Activated CD4-positive, alpha-beta memory T cell treated with anti-CD3 and anti-CD28 coated beads for 36 hours (primary cell): Measurements from ENCODE around the gene B4GALT1. TPM values are rescaled to one million over a fixed set of nuclear protein-coding genes. Genes with fewer than 3 reads are reported as not detected.
"Not testable (repeated sequence)": the region's sequence is repeated elsewhere in the genome, so short reads cannot be mapped to it uniquely, and the experiment has no call there.

ENCODE experiments used
- CTCF ChIA-PET: fragments of 350-600 bp; sonication (Branson Sonifier 250); formaldehyde crosslinking; loops from one replicate; lab custom pipeline; 2021; ENCODE audit warnings: antibody characterized with exemption, inconsistent platforms; lab: Charles Lee
- POLR2A ChIA-PET: fragments of 350-600 bp; sonication (Branson Sonifier 250); formaldehyde crosslinking; loops from one replicate; lab custom pipeline; 2021; ENCODE audit warnings: antibody characterized with exemption; lab: Charles Lee
- DNase-seq: peaks from one replicate; pipeline ENCODE4 v3.0.0-alpha.2; 2020
- H3K27ac Mint-ChIP-seq: one replicate; pipeline ENCODE4 v1.8.0; 2021; ENCODE audit warnings: mixed read lengths
- H3K27me3 Mint-ChIP-seq: one replicate; pipeline ENCODE4 v1.8.0; 2021; ENCODE audit warnings: mixed read lengths
- H3K36me3 Mint-ChIP-seq: one replicate; pipeline ENCODE4 v1.8.0; 2021; ENCODE audit warnings: mixed read lengths
- H3K4me1 Mint-ChIP-seq: one replicate; pipeline ENCODE4 v1.8.0; 2021; ENCODE audit warnings: low read depth, mixed read lengths
- H3K4me3 Mint-ChIP-seq: one replicate; pipeline ENCODE4 v1.8.0; 2021; ENCODE audit warnings: mild to moderate bottlenecking, mixed read lengths
- H3K9me3 Mint-ChIP-seq: one replicate; pipeline ENCODE4 v1.8.0; 2021; ENCODE audit warnings: mixed read lengths
- intact Hi-C: fragments of 100-400 bp; cut with micrococcal nuclease; formaldehyde crosslinking; loops from one replicate; pipeline ENCODE4 v1.15.1; 2023
- total RNA-seq, 2 experiments: library from RNA; stranded (reverse); gene quantifications; one replicate each; pipeline ENCODE4 v1.2.3, GENCODE V29; 2021

B4GALT1 gene
- total RNA-seq, 2 experiments from 2014 or later: 76.6 to 78.0 TPM

DNA sequence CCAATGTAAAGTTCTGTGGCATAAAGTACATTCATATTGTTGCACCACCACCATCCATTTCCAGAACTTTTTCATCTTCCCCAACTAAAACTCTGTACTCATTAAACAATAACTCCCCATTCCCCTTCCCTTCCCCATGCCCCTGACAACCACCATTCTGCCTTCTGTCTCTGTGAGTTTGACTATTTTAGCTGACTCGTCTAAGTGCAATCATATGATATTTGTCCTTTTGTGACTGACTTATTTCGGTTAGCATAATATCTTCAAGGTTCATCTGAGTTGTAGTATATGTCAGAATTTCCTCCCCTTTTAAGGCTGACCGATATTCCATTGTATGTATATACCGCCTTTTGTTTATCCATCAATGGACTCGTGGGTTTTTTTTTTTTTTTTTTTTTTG, 61.6 kb downstream of the B4GALT1 start:
- Mint-ChIP-seq H3K27ac (no peak overlapping the region), H3K36me3 (no peaks in the 10 kb centered on the region), H3K9me3 (no peaks in the 10 kb centered on the region), H3K4me1 (peaks cover 10% of the 10 kb centered on the region), H3K27me3 (no peaks in the 10 kb centered on the region), H3K4me3 (no peak overlapping the region)
- intact Hi-C loops: no loop called here
- CTCF ChIA-PET: no interaction called here
- POLR2A ChIA-PET: no interaction called here
- DNase-seq: no peak

DNA sequence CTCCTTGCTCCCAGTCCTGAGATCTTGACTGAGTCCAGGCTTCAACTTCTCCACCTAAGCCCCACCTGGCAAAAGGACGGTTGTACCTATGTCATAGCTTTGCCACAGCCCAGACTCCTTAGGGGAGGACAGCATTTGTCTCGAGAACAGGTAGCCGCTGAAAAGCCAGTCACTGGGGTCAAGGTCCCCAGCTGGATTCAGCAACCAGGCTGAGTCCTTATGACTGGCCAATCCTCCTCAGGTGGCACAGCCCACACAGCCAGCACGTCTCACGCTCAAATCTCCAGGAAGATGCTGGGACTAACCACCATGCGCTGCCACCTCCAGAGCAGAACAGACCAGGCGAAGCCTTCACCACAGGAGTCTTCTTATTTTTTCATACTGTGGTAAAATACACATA, 62.7 kb downstream of the B4GALT1 start:
- Mint-ChIP-seq H3K4me1 (peaks cover 3% of the 10 kb centered on the region), H3K27ac (no peak overlapping the region), H3K27me3 (no peaks in the 10 kb centered on the region), H3K36me3 (no peaks in the 10 kb centered on the region), H3K4me3 (no peak overlapping the region), H3K9me3 (no peaks in the 10 kb centered on the region)
- no peak for DNase-seq
- ChIA-PET CTCF (no interaction called here), POLR2A (no interaction called here)
- intact Hi-C loops: no loop called here

DNA sequence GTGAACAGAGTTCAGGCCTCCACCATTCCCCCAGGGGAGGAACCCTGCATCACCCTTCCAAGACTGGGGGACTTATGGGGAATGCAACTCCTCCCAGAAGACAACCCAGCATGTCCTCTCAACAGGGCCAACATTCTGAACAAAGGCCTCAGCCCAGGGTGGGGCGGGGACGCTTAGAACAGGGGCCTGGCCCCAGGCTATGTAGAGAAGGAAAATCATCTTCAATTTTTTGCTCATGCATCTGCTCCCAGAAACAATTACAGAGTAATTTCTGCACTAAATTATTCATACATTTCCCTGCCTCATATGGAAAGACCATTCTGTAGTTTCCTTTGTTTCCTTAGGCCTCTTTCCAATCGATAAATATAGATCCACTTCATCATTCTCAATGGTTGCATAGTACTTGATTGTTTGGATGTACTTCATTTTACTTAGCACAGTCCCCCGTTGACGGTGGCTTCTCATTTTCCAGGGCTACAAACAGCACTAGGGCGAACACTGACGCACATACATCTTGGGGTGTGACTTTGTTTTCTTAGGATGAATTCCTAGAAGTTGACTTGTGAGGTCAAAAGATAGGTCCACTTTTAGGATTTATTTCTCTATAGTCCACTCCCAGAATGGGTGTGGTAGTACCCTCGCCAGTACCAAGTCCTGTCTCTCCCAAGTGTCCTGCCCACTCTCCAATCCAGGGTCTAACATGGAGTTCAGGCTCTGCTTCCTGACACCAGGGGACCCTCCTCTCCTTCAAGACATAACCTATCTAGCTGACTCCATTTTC, 63.4 kb downstream of the B4GALT1 start:
- Mint-ChIP-seq H3K36me3 (no peaks in the 10 kb centered on the region), H3K4me1 (peaks cover 3% of the 10 kb centered on the region), H3K9me3 (no peaks in the 10 kb centered on the region), H3K27me3 (no peaks in the 10 kb centered on the region), H3K27ac (no peak overlapping the region), H3K4me3 (no peak overlapping the region)
- POLR2A ChIA-PET: no interaction called here
- intact Hi-C loops: no loop called here
- CTCF ChIA-PET: no interaction called here
- no peak for DNase-seq

DNA sequence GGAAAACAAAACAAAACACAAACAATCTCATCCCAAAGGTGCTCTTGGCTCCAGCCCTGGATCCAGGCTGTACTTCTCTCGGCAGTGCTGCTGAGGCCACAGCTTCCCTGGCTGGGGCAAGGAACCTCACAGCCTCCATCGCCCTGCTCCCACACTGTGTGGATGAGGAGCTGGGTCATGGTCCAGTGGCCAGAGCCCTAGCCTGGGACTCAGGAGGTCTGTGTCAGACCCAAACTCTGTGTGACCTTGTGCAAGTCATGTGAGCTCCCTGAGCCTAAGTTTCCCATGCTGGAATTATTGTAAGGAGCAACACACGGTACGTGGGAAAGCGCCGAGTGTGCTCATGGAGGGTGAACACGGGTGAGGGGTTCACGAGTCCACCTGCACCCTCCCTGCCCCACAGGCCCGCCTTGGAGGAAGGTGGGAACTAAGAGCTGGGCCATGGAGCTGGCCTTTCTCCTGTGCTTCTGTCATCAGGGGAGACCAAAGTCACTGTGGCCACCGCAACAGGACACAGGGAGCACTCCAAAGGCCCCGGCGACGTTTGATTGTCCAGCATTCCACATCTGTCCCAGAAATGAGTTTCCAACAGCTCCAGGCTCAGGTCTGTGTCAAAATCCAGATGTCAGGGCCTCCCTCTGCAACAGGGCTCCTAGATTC, 64.5 kb downstream of the B4GALT1 start:
- no peak for DNase-seq
- no peaks in the 10 kb centered on the region for H3K9me3 Mint-ChIP-seq
- H3K4me3 Mint-ChIP-seq: no peak overlapping the region
- no peaks in the 10 kb centered on the region for H3K27me3 Mint-ChIP-seq
- CTCF ChIA-PET: interaction anchor here (1.2 kb wide), 1 partner anchor 124 kb away, joined by 4 read pairs; no protein-coding TSS in a partner anchor
- no peak overlapping the region for H3K27ac Mint-ChIP-seq
- peaks cover 3% of the 10 kb centered on the region for H3K4me1 Mint-ChIP-seq
- POLR2A ChIA-PET: no interaction called here
- intact Hi-C loops: no loop called here
- no peaks in the 10 kb centered on the region for H3K36me3 Mint-ChIP-seq

DNA sequence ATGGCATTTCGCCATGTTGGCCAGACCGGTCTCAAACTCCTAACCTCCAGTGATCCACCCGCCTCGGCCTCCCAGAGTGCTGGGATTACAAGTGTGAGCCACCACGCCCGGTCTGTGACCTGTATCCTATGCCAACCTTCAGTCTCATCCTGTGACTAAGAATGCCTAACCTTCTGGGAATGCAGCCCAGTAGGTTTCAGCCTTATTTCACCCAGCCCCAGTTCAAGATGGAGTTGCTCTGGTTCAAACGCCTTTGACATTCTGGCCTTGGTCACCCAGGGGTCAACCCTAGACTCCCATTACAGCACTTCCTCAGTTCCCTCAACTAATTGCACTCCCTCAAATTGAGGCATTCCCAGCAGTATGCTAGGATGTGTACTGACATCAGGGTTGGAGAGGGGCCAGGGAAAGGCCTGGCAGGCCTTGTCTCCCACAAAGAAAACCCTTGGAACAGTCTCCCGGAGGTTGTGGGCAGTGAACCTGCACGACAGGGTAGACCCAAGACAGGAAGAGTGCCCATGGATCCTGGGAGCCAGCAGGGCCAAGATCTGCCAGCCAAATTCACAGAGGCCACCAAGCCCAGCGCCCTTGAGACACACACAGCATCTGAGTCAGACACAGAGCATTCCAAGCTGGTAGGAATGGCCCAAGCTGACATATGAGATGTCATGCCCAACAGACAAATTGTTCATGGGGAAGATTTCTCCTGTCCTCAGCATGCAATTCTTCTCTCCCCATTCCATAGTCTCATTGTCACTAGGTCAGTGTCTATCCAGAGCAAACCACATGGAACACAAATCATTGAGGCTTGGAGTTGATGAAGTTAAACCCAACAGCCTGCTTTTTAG, 65.8 kb downstream of the B4GALT1 start:
- POLR2A ChIA-PET: no interaction called here
- Mint-ChIP-seq H3K36me3 (no peaks in the 10 kb centered on the region), H3K27ac (no peak overlapping the region), H3K4me3 (no peak overlapping the region), H3K4me1 (no peaks in the 10 kb centered on the region), H3K27me3 (no peaks in the 10 kb centered on the region), H3K9me3 (no peaks in the 10 kb centered on the region)
- DNase-seq: no peak
- CTCF ChIA-PET: interaction anchor here (0.6 kb wide), 1 partner anchor 10 kb away, joined by 3 read pairs; no protein-coding TSS in a partner anchor
- intact Hi-C loops: no loop called here

DNA sequence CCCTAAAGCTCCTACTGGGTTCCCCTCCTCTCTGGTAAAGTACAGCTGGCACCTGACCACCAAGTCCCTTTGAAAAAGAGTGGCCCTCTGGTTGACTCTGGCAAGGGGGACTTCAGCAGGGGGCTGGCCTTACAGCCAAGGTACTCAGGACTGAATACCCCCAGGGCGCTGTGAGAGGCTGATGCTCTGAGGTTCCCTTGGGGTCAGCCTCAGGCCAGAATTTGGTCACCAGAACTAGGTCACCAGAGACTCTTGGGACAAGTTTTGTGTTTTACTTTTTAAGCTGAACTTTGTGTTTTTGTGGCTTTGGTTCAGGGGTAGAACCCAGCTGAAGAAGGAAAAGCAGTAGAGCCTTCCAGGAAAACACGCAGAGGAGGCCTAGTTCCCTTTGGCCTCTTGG, 67.4 kb downstream of the B4GALT1 start:
- Mint-ChIP-seq H3K9me3 (no peaks in the 10 kb centered on the region), H3K36me3 (no peaks in the 10 kb centered on the region), H3K27ac (no peak overlapping the region), H3K4me3 (no peak overlapping the region), H3K4me1 (no peaks in the 10 kb centered on the region), H3K27me3 (no peaks in the 10 kb centered on the region)
- CTCF ChIA-PET: no interaction called here
- POLR2A ChIA-PET: no interaction called here
- intact Hi-C loops: no loop called here
- DNase-seq: no peak

DNA sequence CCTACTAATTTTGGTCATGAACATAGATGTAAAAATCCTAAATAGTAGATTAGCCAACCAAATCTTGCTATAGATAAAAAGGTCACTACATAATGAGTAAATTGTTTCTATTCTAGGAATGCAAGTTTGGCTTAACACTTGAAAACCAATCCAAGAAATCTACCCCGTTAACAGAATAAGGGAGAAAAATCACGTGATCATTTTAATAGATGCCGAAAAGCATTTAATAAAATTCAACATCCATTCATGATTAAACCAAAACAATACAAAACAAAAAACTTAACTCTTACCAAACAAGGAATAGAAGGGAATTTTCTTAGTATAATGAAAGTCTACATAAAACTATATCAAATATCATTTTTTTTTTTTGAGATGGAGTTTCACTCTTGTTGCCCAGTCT, 69.9 kb downstream of the B4GALT1 start:
- peaks cover 8% of the 10 kb centered on the region for H3K4me1 Mint-ChIP-seq
- DNase-seq: no peak
- H3K9me3 Mint-ChIP-seq: no peaks in the 10 kb centered on the region
- POLR2A ChIA-PET: interaction anchor here (0.6 kb wide), 1 partner anchor 921 kb away, joined by 3 read pairs; no protein-coding TSS in a partner anchor
- H3K36me3 Mint-ChIP-seq: no peaks in the 10 kb centered on the region
- H3K4me3 Mint-ChIP-seq: no peak overlapping the region
- intact Hi-C loops: no loop called here
- H3K27me3 Mint-ChIP-seq: no peaks in the 10 kb centered on the region
- no peak overlapping the region for H3K27ac Mint-ChIP-seq
- CTCF ChIA-PET: no interaction called here

DNA sequence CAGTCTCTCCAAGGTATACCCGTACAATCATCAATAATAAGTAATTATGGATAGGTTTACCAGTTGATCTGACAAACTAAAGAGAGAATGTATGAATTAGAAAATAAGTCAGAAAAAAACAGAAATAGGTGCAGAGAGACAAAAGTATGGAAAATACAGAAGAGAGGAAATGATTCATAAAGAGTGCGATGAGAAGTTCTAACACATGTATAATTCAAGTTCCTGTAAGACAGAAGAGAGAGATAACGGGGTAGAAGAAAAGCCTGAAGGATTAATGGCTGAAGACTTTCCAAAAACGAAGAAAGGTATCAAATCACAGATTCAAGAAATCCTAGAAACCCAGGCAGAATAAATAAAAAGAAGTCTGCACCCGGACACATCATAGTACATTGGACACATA, 74.5 kb downstream of the B4GALT1 start:
- POLR2A ChIA-PET: no interaction called here
- no peak overlapping the region for H3K4me3 Mint-ChIP-seq

DNA sequence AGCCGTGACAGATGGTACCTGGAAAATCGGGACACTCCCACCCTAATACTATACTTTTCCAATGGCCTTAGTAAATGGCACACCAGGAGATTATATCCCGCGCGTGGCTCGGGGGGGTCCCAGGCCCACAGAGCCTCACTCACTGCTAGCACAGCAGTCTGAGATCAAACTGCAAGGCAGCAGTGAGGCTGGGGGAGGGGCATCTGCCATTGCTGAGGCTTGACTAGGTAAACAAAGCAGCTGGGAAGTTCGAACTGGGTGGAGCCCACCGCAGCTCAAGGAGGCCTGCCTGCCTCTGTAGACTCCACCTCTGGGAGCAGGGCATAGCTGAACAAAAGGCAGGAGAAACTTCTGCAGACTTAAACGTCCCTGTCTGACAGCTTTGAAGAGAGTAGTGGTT, 81.5 kb downstream of the B4GALT1 start:
- H3K27me3 Mint-ChIP-seq, H3K9me3 Mint-ChIP-seq, H3K4me3 Mint-ChIP-seq, DNase-seq, intact Hi-C loops, H3K36me3 Mint-ChIP-seq, H3K4me1 Mint-ChIP-seq, H3K27ac Mint-ChIP-seq: not testable (repeated sequence)
- ChIA-PET CTCF (interaction anchor here (1.2 kb wide), 1 partner anchor 115 kb away, joined by 3 read pairs; no protein-coding TSS in a partner anchor), POLR2A (interaction anchor here (0.6 kb wide), 1 partner anchor 8 kb away, joined by 3 read pairs; no protein-coding TSS in a partner anchor)

More for the DNA sequence above, 74.5 kb downstream of the B4GALT1 start:
- no peaks in the 10 kb centered on the region for H3K27me3 Mint-ChIP-seq
- intact Hi-C loops: no loop called here
- no peaks in the 10 kb centered on the region for H3K9me3 Mint-ChIP-seq
- peak overlapping the region; percentile 64 for H3K27ac Mint-ChIP-seq
- peaks cover 10% of the 10 kb centered on the region for H3K4me1 Mint-ChIP-seq
- H3K36me3 Mint-ChIP-seq: no peaks in the 10 kb centered on the region
- CTCF ChIA-PET: no interaction called here
- DNase-seq: no peak

DNA sequence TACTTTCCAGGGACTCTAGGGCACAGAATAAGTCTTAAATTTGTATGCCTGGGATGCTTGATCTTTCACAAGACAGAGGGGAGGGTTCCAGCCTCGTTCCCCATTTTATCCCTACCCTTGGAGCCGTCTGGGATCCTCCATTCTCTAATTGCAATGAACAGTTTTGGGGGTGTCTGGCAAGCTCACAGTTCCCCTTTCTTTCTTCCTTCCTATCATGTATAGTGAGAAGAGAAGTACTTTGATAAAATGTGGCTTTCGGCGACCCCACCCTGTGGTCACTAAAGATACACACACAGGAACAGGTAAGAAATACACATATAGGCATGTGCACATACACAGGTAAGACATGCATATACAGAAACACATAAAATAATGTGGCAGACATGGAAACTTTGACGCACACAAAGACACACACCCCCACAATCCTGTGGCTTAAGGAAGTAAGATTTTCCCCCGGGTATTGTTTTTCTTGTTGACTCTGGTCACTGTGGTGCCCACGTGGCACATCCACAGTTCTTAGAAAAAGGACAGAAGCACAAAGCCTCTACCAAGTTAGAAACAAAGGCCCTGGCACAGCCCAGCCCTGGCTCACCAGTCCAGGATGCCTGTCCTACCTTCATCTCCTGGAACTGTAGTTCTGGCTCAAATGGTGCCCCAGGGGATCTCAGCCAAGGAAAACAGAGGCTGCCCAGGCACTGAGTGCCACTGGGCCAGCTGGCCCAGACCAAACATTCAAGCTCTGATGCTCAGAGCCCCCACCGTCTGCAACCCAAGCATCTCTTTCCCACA, 84.4 kb downstream of the B4GALT1 start:
- intact Hi-C loops: no loop called here
- ChIA-PET POLR2A (interaction anchor here (1.0 kb wide), 1 partner anchor 88 kb away, joined by 5 read pairs; no protein-coding TSS in a partner anchor), CTCF (interaction anchor here (0.6 to 2.8 kb wide), 7 partner anchors 79 to 333 kb away, joined by 3 to 33 read pairs (median 4); no protein-coding TSS in a partner anchor)
- Mint-ChIP-seq H3K4me3 (no peak overlapping the region), H3K9me3 (no peaks in the 10 kb centered on the region), H3K4me1 (peaks cover 11% of the 10 kb centered on the region), H3K27ac (peak overlapping the region; percentile 68), H3K36me3 (no peaks in the 10 kb centered on the region), H3K27me3 (no peaks in the 10 kb centered on the region)
- peak; percentile 51 for DNase-seq

DNA sequence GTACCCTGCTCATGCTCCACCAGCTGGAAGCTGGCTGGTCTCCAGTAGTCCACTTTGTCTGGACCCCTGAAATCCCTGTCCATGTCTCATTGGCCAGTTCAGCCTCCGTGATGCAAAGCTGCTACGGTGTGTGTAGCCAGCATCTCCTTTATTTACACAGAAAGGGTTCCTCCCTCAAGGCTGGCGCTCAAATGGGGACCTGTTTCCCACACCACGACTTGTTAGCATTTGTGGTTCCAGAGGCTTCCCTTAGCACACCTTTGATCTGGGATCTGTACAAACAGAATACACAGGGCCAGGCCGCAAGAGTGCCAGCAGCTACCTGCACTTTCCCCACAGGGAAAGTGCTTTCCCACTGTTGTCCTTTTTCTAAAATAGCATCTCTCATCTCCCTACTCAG, 85.0 kb downstream of the B4GALT1 start:
- no peak for DNase-seq
- Mint-ChIP-seq H3K36me3 (no peaks in the 10 kb centered on the region), H3K4me1 (peaks cover 12% of the 10 kb centered on the region), H3K27me3 (no peaks in the 10 kb centered on the region), H3K27ac (peak overlapping the region; percentile 68), H3K4me3 (no peak overlapping the region), H3K9me3 (no peaks in the 10 kb centered on the region)
- POLR2A ChIA-PET: interaction anchor here (1.0 kb wide), 1 partner anchor 89 kb away, joined by 5 read pairs; no protein-coding TSS in a partner anchor
- intact Hi-C loops: no loop called here
- CTCF ChIA-PET: interaction anchor here (0.6 to 2.8 kb wide), 7 partner anchors 79 to 334 kb away, joined by 3 to 33 read pairs (median 4); no protein-coding TSS in a partner anchor
